ENCODE results near the gene SP5. TPM values are rescaled to one million over a fixed set of nuclear protein-coding genes. Genes with fewer than 3 reads are reported as not detected.

SP5 gene
- polyA plus RNA-seq, 1 of the 3 experiments (the other 2 are of a cell fraction), result not detected

- H4K20me1 ChIP-seq (ENCODE audit: insufficient read depth), result no peaks in the 10 kb centered on the region
- no peaks in the 10 kb centered on the region for H3K36me3 ChIP-seq (replicated peaks in 1 of 2; ENCODE audit: control insufficient read depth in 1 of 2, insufficient read depth in 2 of 2, low read length in 1 of 2)
- no peak overlapping the region for H3K9ac ChIP-seq
- no peaks in the 10 kb centered on the region for H3K9me2 ChIP-seq
- peaks cover 25% of the 10 kb centered on the region for H3K27me3 ChIP-seq (ENCODE audit: insufficient read depth)
- TF ChIP-seq TCF12 (IDR thresholded peaks at IDR 0.05), result no peak
- TF ChIP-seq MAX (IDR thresholded peaks at IDR 0.05; ENCODE audit: low read depth), result no peak
- no peak for TF ChIP-seq PBX3 (IDR thresholded peaks at IDR 0.05)
- no peak for TF ChIP-seq CHD2 (IDR thresholded peaks at IDR 0.05; ENCODE audit: low read length, partially characterized antibody)
- no peak for TF ChIP-seq SIN3A (IDR thresholded peaks at IDR 0.05; ENCODE audit: borderline replicate concordance, low read depth, low read length)
- TF ChIP-seq NFIC (IDR thresholded peaks at IDR 0.05; ENCODE audit: borderline replicate concordance), result no peak
- no peak for TF ChIP-seq SMC3 (IDR thresholded peaks at IDR 0.05; ENCODE audit: low read depth, low read length)
- no peak for TF ChIP-seq RFX5 (IDR thresholded peaks at IDR 0.05; ENCODE audit: low read length)
- TF ChIP-seq RCOR1 (IDR thresholded peaks at IDR 0.05; ENCODE audit: low read length), result no peak
- no peak for TF ChIP-seq GATA2 (CRISPR knock-in tag; IDR thresholded peaks at IDR 0.05)
- TF ChIP-seq ZBTB33 (IDR thresholded peaks at IDR 0.05; ENCODE audit: borderline replicate concordance, low read depth), result no peak
- no peak for TF ChIP-seq JUND (IDR thresholded peaks at IDR 0.05)
- no peak for TF ChIP-seq EZH2phosphoT487 (IDR thresholded peaks at IDR 0.05; ENCODE audit: borderline replicate concordance, low read depth)
- no peak for TF ChIP-seq MEF2A (IDR thresholded peaks at IDR 0.05; ENCODE audit: borderline replicate concordance, low read depth)
- TF ChIP-seq MXI1 (IDR thresholded peaks at IDR 0.05; ENCODE audit: low read depth, low read length), result no peak
- no peak for TF ChIP-seq TEAD4 (IDR thresholded peaks at IDR 0.05; ENCODE audit: borderline replicate concordance, insufficient read depth)
- no peak for TF ChIP-seq TAF1 (IDR thresholded peaks at IDR 0.05; ENCODE audit: borderline replicate concordance, low read depth, low read length)
- no peak for TF ChIP-seq CTCF (IDR thresholded peaks at IDR 0.05)
- TF ChIP-seq FOXJ3 (CRISPR knock-in tag; IDR thresholded peaks at IDR 0.05), result no peak
- H3F3A ChIP-seq (replicated peaks; ENCODE audit: insufficient read depth), result no peaks in the 10 kb centered on the region
- H3K4me2 ChIP-seq, result no peak overlapping the region
- no peak overlapping the region for H2AFZ ChIP-seq (ENCODE audit: low read depth)
- H3K4me3 ChIP-seq (ENCODE audit: low read depth in 2 of 2, low read length in 1 of 2), result no peak overlapping the region
- ChIA-PET CTCF (interaction anchor here (0.9 to 1.0 kb wide), 2 partner anchors 314 to 485 kb away, joined by 3 read pairs; no protein-coding TSS in a partner anchor), POLR2A (no interaction called here)
- H3K27ac ChIP-seq (ENCODE audit: low read depth in 2 of 2, low read length in 1 of 2), result no peak overlapping the region
- 16% methylated on average over 3 of the region's 3 CpGs for WGBS (ENCODE audit: low lambda C conversion rate)
- peaks cover 0 to 4% of the 10 kb centered on the region in 2 experiments; a peak in 1 of 4 replicates for H3K4me1 ChIP-seq (ENCODE audit: control insufficient read depth in 1 of 2, insufficient read depth in 2 of 2, low read depth in 1 of 2, low read length in 1 of 2)
- no peaks in the 10 kb centered on the region for H3K9me3 ChIP-seq
- DNase-seq, result no peak
- H3K79me2 ChIP-seq (ENCODE audit: insufficient read depth), result no peaks in the 10 kb centered on the region
Measured at GRCh38 chr2:170721678-170722077, 6.5 kb downstream of the SP5 start.

All from SK-N-SH (cell line).